ENCODE data around the gene CASR. TPM values are rescaled to one million over a fixed set of nuclear protein-coding genes. Genes with fewer than 3 reads are reported as not detected.

Gene CASR
- polyA plus RNA-seq, 2 of the 4 experiments (the other 2 are of a cell fraction): not detected

DNA sequence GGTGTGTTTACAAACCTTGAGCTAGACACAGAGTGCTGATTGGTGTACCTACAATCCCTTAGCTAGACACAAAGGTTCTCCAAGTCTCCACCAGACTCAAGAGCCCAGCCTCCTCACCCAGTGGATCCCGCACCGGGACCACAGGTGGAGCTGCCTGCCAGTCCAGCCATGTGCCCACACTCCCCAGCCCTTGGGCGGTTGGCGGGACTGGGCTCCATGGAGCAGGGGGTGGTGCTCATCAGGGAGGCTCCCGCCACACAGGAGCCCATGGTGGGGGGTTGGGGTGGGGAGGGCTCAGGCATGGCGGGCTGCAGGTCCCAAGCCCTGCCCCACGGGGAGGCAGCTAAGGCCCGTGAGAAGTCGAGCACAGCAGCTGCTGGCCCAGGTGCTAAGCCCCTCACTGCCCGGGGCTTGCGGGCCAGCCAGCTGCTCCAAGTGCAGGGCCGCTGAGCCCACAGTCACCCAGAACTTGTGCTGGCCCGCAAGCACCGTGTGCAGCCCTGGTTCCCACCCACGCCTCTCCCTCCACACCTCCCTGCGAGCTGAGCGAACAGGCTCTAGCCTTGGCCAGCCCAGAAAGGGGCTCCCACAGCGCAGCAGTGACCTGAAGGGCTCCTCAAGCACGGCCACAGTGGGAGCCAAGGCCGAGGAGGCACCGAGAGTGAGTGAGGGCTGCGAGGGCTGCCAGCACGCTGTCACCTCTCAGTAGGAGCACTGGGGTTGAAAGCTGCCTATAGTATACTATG lies 43.7 kb downstream of the CASR start:
- CTCF ChIA-PET: no interaction called here
- WGBS (ENCODE audit: missing lambda C conversion rate): 37% methylated on average over 10 of the region's 23 CpGs
- POLR2A ChIA-PET: no interaction called here
- TF ChIP-seq, protein P1, sequence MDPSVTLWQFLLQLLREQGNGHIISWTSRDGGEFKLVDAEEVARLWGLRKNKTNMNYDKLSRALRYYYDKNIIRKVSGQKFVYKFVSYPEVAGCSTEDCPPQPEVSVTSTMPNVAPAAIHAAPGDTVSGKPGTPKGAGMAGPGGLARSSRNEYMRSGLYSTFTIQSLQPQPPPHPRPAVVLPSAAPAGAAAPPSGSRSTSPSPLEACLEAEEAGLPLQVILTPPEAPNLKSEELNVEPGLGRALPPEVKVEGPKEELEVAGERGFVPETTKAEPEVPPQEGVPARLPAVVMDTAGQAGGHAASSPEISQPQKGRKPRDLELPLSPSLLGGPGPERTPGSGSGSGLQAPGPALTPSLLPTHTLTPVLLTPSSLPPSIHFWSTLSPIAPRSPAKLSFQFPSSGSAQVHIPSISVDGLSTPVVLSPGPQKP (IDR thresholded peaks at IDR 0.05; ENCODE audit: low read depth, low read length): no peak
- no peak for TF ChIP-seq NPAS2 (CRISPR knock-in tag; IDR thresholded peaks at IDR 0.05; ENCODE audit: borderline replicate concordance)
- no peak for TF ChIP-seq HEYL (CRISPR knock-in tag; IDR thresholded peaks at IDR 0.05)
- no peak for TF ChIP-seq HDAC2 (IDR thresholded peaks at IDR 0.05)
- TF ChIP-seq TP53 (CRISPR knock-in tag; IDR thresholded peaks at IDR 0.05): no peak
- no peak for TF ChIP-seq CEBPB (IDR thresholded peaks at IDR 0.05)
- TF ChIP-seq, protein P2, sequence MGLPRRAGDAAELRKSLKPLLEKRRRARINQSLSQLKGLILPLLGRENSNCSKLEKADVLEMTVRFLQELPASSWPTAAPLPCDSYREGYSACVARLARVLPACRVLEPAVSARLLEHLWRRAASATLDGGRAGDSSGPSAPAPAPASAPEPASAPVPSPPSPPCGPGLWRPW (IDR thresholded peaks at IDR 0.05): no peak
- no peak for TF ChIP-seq BHLHE40 (IDR thresholded peaks at IDR 0.05; ENCODE audit: low read depth, low read length)
- TF ChIP-seq, protein P3, sequence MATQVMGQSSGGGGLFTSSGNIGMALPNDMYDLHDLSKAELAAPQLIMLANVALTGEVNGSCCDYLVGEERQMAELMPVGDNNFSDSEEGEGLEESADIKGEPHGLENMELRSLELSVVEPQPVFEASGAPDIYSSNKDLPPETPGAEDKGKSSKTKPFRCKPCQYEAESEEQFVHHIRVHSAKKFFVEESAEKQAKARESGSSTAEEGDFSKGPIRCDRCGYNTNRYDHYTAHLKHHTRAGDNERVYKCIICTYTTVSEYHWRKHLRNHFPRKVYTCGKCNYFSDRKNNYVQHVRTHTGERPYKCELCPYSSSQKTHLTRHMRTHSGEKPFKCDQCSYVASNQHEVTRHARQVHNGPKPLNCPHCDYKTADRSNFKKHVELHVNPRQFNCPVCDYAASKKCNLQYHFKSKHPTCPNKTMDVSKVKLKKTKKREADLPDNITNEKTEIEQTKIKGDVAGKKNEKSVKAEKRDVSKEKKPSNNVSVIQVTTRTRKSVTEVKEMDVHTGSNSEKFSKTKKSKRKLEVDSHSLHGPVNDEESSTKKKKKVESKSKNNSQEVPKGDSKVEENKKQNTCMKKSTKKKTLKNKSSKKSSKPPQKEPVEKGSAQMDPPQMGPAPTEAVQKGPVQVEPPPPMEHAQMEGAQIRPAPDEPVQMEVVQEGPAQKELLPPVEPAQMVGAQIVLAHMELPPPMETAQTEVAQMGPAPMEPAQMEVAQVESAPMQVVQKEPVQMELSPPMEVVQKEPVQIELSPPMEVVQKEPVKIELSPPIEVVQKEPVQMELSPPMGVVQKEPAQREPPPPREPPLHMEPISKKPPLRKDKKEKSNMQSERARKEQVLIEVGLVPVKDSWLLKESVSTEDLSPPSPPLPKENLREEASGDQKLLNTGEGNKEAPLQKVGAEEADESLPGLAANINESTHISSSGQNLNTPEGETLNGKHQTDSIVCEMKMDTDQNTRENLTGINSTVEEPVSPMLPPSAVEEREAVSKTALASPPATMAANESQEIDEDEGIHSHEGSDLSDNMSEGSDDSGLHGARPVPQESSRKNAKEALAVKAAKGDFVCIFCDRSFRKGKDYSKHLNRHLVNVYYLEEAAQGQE (IDR thresholded peaks at IDR 0.05): no peak
- TF ChIP-seq EP300 (IDR thresholded peaks at IDR 0.05): no peak
- TF ChIP-seq ZC3H11A (IDR thresholded peaks at IDR 0.05): no peak
- TF ChIP-seq KDM1A (IDR thresholded peaks at IDR 0.05; ENCODE audit: low read depth): no peak
- TF ChIP-seq MAFK (IDR thresholded peaks at IDR 0.05; ENCODE audit: partially characterized antibody): no peak
- TF ChIP-seq NR3C1 (IDR thresholded peaks at IDR 0.05): no peak
- TF ChIP-seq KDM5A (IDR thresholded peaks at IDR 0.05): no peak
- TF ChIP-seq SMC3 (IDR thresholded peaks at IDR 0.05): no peak
- no peak for TF ChIP-seq GATA3 (IDR thresholded peaks at IDR 0.05; ENCODE audit: borderline replicate concordance)
- no peak for TF ChIP-seq FOSB (CRISPR knock-in tag; IDR thresholded peaks at IDR 0.05)
- no peak for TF ChIP-seq HOXB5 (CRISPR knock-in tag; IDR thresholded peaks at IDR 0.05)
- H3K4me3 ChIP-seq: no peak overlapping the region
- H3K4me2 ChIP-seq: no peak overlapping the region
- H3K4me1 ChIP-seq: no peaks in the 10 kb centered on the region
- peak in 1 of 2 experiments; percentile 19; a peak in 2 of 6 replicates for ATAC-seq
- no peak overlapping the region for H3K27ac ChIP-seq
- no peak for FAIRE-seq
- no peak for DNase-seq (ENCODE audit: low read depth in 1 of 2, low spot score in 1 of 2)
- H3K9me3 ChIP-seq: no peaks in the 10 kb centered on the region

DNA sequence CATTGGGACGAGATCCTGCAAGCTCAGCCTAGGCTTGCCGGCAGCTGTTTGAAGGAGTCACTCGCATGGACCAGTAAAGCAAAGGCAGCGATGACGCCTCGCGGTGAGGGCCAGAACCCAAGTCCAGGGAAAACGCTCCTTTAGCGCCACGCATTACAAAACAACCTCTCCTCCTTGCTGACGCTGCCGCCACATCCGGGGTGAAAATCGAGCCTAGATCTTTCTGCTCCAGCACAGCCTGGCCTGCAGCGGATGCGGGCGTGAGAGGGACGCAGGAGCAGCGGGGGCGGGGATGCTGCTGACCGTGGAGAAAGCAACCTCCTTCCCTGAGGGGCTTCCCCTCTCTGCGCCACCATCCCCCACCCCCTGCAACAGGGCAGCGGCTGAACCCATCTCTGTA lies 46.7 kb downstream of the CASR start:
- WGBS (ENCODE audit: missing lambda C conversion rate): 39% methylated on average over 23 of the region's 23 CpGs
- TF ChIP-seq ZNF302 (CRISPR knock-in tag; IDR thresholded peaks at IDR 0.05): no peak
- TF ChIP-seq SREBF2 (IDR thresholded peaks at IDR 0.05): no peak
- TF ChIP-seq SMC3 (IDR thresholded peaks at IDR 0.05): no peak
- TF ChIP-seq ESRRA (IDR thresholded peaks at IDR 0.05; ENCODE audit: borderline replicate concordance, low read length): no peak
- no peak for TF ChIP-seq CBX2 (IDR thresholded peaks at IDR 0.05; ENCODE audit: borderline replicate concordance, low read depth)
- TF ChIP-seq, protein P4, sequence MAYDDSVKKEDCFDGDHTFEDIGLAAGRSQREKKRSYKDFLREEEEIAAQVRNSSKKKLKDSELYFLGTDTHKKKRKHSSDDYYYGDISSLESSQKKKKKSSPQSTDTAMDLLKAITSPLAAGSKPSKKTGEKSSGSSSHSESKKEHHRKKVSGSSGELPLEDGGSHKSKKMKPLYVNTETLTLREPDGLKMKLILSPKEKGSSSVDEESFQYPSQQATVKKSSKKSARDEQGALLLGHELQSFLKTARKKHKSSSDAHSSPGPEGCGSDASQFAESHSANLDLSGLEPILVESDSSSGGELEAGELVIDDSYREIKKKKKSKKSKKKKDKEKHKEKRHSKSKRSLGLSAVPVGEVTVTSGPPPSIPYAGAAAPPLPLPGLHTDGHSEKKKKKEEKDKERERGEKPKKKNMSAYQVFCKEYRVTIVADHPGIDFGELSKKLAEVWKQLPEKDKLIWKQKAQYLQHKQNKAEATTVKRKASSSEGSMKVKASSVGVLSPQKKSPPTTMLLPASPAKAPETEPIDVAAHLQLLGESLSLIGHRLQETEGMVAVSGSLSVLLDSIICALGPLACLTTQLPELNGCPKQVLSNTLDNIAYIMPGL (CRISPR knock-in tag; IDR thresholded peaks at IDR 0.05; ENCODE audit: borderline replicate concordance): no peak
- TF ChIP-seq RFX5 (IDR thresholded peaks at IDR 0.05): no peak
- no peak for TF ChIP-seq MAZ (IDR thresholded peaks at IDR 0.05; ENCODE audit: borderline replicate concordance, low read depth, low read length)
- TF ChIP-seq PHF8 (IDR thresholded peaks at IDR 0.05; ENCODE audit: borderline replicate concordance, low read depth): no peak
- no peak for TF ChIP-seq USF2 (IDR thresholded peaks at IDR 0.05)
- TF ChIP-seq CTCF (IDR thresholded peaks at IDR 0.05): no peak
- TF ChIP-seq EHF (CRISPR knock-in tag; IDR thresholded peaks at IDR 0.05): no peak

More for the DNA sequence above, 46.7 kb downstream of the CASR start:
- ChIA-PET POLR2A (no interaction called here), CTCF (no interaction called here)
- H3K27ac ChIP-seq: no peak overlapping the region
- FAIRE-seq: no peak
- H3K9me3 ChIP-seq: no peaks in the 10 kb centered on the region
- H3K4me2 ChIP-seq: no peak overlapping the region
- no peak for DNase-seq (ENCODE audit: low read depth in 1 of 2, low spot score in 1 of 2)
- no peak overlapping the region for H3K4me3 ChIP-seq
- no peak for ATAC-seq
- no peaks in the 10 kb centered on the region for H3K4me1 ChIP-seq
